ENCODE data around the gene BMP8A.

BMP8A gene

DNA sequence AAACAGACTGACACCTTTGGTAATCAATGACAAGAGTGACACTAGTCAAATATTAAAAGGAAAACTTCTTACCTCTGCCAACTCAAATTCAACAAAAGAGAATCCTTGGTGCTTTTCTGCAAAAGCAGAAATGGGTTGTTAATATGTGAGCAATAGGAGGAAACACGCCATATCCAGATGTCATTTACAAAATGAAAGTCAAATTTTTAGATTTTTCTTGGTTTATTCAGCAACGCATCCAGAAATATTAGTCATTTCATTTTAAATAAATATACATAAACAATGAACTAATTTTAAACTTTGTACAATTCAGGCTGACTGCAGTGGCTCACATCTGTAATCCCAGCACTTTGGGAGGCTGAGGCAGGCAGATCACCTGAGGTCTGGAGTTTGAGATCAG, 62.8 kb downstream of the BMP8A start:
- Histone ChIP-seq H3K27ac (replicated peaks) (no peak overlapping the region), H3K27me3 (ENCODE audit: insufficient read depth, poor library complexity, severe bottlenecking) (no peaks in the 10 kb centered on the region), H3K4me3 (replicated peaks; ENCODE audit: insufficient read depth, low read length) (no peak overlapping the region)
- TF ChIP-seq SPI1 (IDR thresholded peaks at IDR 0.05; ENCODE audit: borderline replicate concordance, low read depth) (no peak), POLR2AphosphoS5 (IDR thresholded peaks at IDR 0.05; ENCODE audit: low read depth) (no peak), GABPA (IDR thresholded peaks at IDR 0.05; ENCODE audit: low read depth) (no peak)
- TF ChIP-seq, protein P1, sequence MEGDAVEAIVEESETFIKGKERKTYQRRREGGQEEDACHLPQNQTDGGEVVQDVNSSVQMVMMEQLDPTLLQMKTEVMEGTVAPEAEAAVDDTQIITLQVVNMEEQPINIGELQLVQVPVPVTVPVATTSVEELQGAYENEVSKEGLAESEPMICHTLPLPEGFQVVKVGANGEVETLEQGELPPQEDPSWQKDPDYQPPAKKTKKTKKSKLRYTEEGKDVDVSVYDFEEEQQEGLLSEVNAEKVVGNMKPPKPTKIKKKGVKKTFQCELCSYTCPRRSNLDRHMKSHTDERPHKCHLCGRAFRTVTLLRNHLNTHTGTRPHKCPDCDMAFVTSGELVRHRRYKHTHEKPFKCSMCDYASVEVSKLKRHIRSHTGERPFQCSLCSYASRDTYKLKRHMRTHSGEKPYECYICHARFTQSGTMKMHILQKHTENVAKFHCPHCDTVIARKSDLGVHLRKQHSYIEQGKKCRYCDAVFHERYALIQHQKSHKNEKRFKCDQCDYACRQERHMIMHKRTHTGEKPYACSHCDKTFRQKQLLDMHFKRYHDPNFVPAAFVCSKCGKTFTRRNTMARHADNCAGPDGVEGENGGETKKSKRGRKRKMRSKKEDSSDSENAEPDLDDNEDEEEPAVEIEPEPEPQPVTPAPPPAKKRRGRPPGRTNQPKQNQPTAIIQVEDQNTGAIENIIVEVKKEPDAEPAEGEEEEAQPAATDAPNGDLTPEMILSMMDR (IDR thresholded peaks at IDR 0.05; ENCODE audit: insufficient read depth, low read length) = no peak
- TF ChIP-seq, protein P2, sequence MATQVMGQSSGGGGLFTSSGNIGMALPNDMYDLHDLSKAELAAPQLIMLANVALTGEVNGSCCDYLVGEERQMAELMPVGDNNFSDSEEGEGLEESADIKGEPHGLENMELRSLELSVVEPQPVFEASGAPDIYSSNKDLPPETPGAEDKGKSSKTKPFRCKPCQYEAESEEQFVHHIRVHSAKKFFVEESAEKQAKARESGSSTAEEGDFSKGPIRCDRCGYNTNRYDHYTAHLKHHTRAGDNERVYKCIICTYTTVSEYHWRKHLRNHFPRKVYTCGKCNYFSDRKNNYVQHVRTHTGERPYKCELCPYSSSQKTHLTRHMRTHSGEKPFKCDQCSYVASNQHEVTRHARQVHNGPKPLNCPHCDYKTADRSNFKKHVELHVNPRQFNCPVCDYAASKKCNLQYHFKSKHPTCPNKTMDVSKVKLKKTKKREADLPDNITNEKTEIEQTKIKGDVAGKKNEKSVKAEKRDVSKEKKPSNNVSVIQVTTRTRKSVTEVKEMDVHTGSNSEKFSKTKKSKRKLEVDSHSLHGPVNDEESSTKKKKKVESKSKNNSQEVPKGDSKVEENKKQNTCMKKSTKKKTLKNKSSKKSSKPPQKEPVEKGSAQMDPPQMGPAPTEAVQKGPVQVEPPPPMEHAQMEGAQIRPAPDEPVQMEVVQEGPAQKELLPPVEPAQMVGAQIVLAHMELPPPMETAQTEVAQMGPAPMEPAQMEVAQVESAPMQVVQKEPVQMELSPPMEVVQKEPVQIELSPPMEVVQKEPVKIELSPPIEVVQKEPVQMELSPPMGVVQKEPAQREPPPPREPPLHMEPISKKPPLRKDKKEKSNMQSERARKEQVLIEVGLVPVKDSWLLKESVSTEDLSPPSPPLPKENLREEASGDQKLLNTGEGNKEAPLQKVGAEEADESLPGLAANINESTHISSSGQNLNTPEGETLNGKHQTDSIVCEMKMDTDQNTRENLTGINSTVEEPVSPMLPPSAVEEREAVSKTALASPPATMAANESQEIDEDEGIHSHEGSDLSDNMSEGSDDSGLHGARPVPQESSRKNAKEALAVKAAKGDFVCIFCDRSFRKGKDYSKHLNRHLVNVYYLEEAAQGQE (IDR thresholded peaks at IDR 0.05; ENCODE audit: insufficient replicate concordance, low read depth) = no peak
- DNase-seq (ENCODE audit: low read depth in 1 of 2, low spot score in 1 of 2) = no peak

DNA sequence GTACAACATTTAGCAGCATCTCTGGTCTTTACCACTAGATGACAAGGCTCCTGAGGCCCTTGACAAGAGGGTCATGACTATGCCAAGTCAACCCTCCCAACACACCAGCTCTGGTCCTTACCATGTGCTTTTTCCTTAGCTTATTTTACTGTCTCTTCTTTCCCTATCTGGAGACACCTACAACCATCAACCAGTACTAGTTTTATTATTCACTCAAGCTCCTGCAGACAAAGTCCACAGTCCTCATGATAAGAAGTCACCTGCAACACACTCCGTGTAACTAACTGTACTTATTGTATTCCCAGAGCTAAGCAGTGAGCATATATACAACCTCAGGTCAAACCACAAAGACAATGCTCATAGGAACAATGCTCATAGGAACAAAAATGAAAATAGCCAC, 69.8 kb downstream of the BMP8A start:
- TF ChIP-seq, protein P2 (IDR thresholded peaks at IDR 0.05; ENCODE audit: insufficient replicate concordance, low read depth) = no peak
- TF ChIP-seq SPI1 (IDR thresholded peaks at IDR 0.05; ENCODE audit: borderline replicate concordance, low read depth) = no peak
- TF ChIP-seq POLR2AphosphoS5 (IDR thresholded peaks at IDR 0.05; ENCODE audit: low read depth) = no peak
- no peak for TF ChIP-seq GABPA (IDR thresholded peaks at IDR 0.05; ENCODE audit: low read depth)
- TF ChIP-seq, protein P1 (IDR thresholded peaks at IDR 0.05; ENCODE audit: insufficient read depth, low read length) = no peak
- Histone ChIP-seq H3K4me3 (replicated peaks; ENCODE audit: insufficient read depth, low read length) (no peak overlapping the region), H3K27ac (replicated peaks) (no peak overlapping the region)

DNA sequence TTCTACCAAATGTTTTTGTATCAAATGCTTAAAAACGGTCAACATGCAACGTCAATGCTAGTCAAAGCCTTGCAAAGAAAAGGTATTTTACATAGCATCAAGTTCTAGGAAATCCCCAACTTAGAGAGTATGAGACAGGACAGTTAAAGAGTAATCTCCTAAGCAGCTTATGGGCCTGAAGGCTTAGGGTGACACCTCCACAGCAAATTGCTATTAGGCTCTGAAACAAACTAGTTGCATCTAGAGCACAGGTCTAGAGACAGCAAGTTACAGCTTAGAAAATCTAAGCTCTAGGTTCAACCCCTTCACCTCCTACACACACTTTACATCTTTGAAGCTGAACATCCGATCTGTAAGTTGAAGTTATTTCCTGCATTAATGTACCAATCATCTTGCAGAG, 71.5 kb downstream of the BMP8A start:
- H3K4me3 ChIP-seq (replicated peaks; ENCODE audit: insufficient read depth, low read length) = no peak overlapping the region

More for the DNA sequence above, 69.8 kb downstream of the BMP8A start:
- H3K27me3 ChIP-seq (ENCODE audit: insufficient read depth, poor library complexity, severe bottlenecking) = no peaks in the 10 kb centered on the region
- no peak for DNase-seq (ENCODE audit: low read depth in 1 of 2, low spot score in 1 of 2)

More for the DNA sequence above, 71.5 kb downstream of the BMP8A start:
- no peak for TF ChIP-seq SPI1 (IDR thresholded peaks at IDR 0.05; ENCODE audit: borderline replicate concordance, low read depth)
- TF ChIP-seq, protein P2 (IDR thresholded peaks at IDR 0.05; ENCODE audit: insufficient replicate concordance, low read depth) = no peak
- TF ChIP-seq POLR2AphosphoS5 (IDR thresholded peaks at IDR 0.05; ENCODE audit: low read depth) = no peak
- TF ChIP-seq, protein P1 (IDR thresholded peaks at IDR 0.05; ENCODE audit: insufficient read depth, low read length) = no peak
- no peak for TF ChIP-seq GABPA (IDR thresholded peaks at IDR 0.05; ENCODE audit: low read depth)
- H3K27me3 ChIP-seq (ENCODE audit: insufficient read depth, poor library complexity, severe bottlenecking) = no peaks in the 10 kb centered on the region
- no peak for DNase-seq (ENCODE audit: low read depth in 1 of 2, low spot score in 1 of 2)
- H3K27ac ChIP-seq (replicated peaks) = no peak overlapping the region
